Ramos (cell line): ENCODE measurements around the gene UBE2E1.

Source experiments
- in situ Hi-C: fragments of 300-500 bp; cut with MboI; formaldehyde crosslinking; loops from one replicate; pipeline ENCODE4 v1.14.3; 2022; ENCODE audit warnings: low sequenced_read_pairs; ENCODE audit not compliant: unreplicated experiment

UBE2E1 gene

GRCh38 chr3:23817508-23818223, 11.9 kb downstream of the UBE2E1 start:
- in situ Hi-C loops = no loop called here

DNA sequence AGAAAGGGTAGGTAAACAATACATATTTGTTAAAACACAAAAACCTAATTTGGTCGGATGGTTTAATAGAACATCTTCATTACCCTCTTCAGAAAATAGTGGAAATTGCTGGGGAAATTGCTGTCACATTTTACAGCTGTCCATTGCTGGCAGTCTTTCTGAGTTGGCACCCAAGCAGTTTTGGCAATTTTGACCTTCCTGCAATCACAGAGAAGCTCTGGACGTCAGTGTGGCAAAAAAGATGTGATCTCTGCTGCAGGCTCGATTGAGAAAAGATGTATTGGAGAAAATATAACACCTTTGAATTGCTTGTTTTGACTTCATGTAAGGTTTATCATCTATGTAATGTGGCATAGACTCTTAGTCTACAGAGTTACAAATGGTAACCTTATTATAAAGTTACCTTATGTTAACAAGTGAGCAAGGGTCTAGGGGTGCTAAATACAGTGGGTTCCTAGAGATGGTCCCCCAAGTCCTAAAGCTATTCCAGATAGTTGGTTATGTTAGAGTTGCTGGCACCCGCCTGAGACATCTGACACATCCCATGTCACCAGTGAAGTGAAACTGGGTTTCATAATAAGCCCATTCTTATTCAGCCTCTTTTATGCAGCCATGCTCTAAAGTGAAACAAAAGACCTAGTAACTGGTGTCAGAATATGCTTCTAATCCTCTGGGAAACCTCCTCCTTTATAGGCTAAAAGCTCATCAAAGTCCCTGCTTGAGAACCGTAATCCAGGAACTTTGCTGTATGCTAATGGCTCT, 14.0 kb downstream of the UBE2E1 start:
- in situ Hi-C loops = no loop called here

GRCh38 chr3:23820888-23821287, 15.1 kb downstream of the UBE2E1 start:
- in situ Hi-C loops = no loop called here

DNA sequence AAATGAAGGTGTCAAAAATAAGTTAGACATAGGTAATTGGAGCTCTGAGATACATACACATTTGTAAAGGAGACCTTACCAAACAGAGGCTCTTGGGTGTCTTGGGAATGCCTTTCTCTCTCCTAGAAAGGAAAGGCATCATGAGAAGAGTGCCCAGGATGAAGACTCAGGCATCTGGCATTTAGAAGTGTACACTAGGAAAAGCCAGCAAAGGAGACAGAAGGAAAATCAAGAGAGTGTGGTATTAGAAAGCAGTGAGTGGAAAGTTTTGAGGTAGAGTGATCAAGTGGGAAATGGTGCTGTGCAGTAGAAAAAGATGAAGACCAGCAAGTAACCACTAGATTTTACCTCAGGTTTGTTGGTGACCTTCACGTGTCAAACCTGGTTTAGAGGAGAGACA, 16.1 kb downstream of the UBE2E1 start:
- in situ Hi-C loops = no loop called here

GRCh38 chr3:23822559-23822958, 16.8 kb downstream of the UBE2E1 start:
- in situ Hi-C loops = no loop called here

DNA sequence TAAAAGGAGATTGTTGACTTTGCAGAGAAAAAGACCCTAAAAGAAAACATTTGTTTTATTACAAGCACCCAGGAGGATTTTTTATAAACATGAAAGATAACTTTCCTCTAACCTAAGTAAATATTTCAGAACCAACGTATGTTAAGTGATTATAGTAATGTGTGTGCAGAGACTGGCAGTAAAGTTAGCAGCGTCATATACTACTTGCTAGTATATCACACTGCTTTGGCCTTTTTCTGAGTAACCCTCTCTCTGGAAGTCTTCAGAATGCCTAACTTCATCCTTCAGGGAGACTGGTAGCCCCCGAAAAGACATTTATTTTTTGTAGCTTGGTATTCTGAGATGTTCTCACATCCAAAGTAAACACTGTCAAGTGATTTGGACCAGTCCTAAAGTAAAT, 17.9 kb downstream of the UBE2E1 start:
- in situ Hi-C loops = no loop called here

DNA sequence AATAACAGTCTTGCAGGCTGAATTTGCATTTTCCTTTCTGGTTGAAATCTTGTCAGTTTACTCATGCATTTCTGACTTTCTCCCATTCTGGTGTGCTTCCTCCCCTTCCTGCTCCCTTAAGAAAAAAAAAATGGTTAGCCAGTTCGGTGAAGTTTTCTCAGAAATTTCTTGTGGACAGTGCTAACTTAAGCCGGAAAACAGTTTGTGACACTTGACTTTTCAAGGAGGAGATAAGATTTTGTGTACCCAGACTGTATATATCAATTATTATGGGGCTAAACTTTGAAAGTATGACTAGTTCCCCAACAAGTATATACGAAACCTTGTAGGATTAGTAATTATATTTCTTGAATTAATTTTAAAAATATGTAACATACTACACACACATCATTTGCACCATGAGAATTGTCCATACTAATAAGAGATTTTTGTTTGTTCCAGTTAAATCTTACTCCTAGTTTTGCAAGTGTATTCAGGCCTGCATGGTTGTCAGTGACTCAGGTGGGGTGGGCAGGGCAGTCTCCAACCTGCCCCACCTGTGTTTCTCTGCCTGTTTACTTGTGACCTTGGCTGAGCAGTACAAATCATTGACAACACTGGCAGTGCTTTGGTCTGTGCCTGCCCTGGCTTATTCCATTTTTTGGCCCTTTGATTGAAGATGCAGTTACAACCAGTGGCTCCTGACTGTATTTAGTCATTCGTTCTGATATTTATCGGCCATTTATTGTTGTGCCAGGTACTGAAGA, 19.1 kb downstream of the UBE2E1 start:
- in situ Hi-C loops = no loop called here

DNA sequence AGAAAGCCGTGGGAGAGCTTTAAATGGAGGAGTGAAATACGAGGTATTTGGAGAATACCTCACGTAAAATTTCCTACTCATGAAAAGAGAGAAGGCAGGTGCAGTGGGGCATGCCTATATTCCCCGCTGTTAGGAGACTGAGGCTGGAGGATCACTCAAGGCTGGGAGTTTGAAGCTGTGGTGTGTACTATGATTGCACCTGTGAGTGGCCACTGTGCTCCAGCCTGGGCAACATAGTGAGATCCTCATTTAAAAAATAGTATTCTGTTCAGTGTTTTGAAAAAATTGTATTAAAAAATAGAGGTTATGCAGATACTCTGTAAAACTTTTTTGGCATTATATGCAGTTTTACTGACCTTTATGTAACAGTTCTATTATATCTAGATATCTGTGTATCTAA, 20.0 kb downstream of the UBE2E1 start:
- in situ Hi-C loops = no loop called here

GRCh38 chr3:23826382-23827064, 20.8 kb downstream of the UBE2E1 start:
- in situ Hi-C loops = no loop called here

DNA sequence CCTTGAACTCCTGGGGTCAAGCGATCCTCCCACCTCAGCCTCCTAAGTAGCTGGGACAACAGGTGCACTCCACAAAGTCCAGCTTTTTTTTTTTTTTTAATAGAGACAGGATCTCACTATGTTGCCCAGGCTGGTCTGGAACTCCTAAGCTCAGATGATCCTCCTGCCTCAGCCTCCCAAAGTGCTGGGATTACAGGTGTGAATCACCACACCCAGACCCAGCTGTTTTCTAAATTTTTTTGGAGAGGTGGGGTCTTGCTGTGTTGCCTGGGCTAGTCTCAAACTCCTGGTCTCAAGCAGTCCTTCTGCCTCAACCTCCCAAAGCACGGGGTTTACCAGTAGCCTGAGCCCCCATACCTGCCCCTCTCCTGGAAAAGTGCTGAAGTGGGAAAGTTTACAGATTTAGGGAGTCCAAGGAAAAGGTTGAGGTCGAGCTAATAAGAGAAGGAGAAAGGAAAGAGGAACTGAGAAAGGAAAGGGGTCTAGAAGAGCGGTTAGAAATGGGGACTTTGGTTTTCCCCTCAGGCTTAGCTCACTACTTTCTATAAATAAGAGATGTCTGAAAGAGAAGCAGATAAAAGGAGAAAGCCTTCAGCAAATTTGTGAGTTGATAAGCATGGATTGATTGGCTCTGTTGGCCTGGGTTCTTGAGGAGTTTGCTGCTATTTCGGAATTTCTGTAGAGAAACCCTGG, 23.6 kb downstream of the UBE2E1 start:
- in situ Hi-C loops = no loop called here

- in situ Hi-C loops = no loop called here
Measured at GRCh38 chr3:23830869-23831484, 25.2 kb downstream of the UBE2E1 start.

GRCh38 chr3:23831517-23832394, 26.0 kb downstream of the UBE2E1 start:
- in situ Hi-C loops = no loop called here

DNA sequence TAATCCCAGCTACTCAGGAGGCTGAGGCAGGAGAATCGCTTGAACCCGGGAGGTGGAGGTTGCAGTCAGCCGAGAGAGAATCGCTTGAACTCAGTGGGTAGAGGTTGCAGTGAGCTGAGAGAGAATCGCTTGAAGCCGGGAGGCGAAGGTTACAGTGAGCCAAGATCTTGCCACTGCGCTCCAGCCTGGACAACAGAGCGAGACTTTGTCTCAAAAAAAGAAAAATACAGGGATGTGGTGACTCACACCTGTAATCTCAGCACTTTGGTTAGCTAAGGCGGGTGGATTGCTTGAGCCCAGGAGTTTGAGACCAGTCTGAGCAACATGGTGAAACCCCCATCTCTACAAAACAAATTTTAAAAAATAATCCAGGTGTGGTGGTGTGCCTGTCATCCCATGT, 26.8 kb downstream of the UBE2E1 start:
- in situ Hi-C loops = no loop called here

GRCh38 chr3:23834082-23834870, 28.5 kb downstream of the UBE2E1 start:
- in situ Hi-C loops = no loop called here

- in situ Hi-C loops = no loop called here
Measured at GRCh38 chr3:23835087-23835486, 29.3 kb downstream of the UBE2E1 start.

GRCh38 chr3:23835802-23836201, 30.0 kb downstream of the UBE2E1 start:
- in situ Hi-C loops = no loop called here

DNA sequence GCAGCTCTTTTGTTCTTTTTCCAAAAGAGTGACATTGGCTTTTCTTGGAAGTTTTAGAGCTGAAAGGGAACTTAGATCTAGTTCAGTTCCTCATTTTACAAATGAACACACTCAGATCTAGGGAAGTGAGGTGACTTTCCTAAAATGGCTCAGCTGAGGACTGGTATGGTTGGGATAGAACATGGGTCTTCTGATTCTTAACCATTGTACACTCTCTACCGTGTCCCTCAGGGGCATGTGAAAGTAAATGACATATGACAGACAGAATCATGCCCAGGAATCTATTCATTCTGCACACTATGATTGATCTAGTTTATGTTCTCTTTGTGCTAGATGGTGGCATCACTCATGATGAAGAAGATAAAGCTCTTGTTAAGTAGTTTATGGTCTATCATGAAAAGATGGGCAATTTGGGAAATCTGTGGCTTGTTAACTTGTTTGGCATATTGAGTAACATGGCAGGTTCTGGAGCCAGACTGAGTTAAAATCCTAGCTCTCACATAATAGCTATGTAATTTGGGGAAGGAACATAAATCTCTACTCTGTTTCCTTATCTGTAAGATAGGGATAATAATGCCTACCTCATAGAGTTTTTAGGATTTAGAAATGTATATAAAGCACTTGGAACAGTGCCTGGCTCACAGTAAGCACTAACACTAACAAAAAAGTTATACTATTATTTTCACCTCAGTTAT, 30.9 kb downstream of the UBE2E1 start:
- in situ Hi-C loops = no loop called here
